GM10266 (cell line): ENCODE results near the gene RTP5.

Experiments used
- DNase-seq: peaks from one replicate; pipeline ENCODE4 v3.0.0; 2012; ENCODE audit errors: extremely low spot score
- CTCF ChIP-seq: IDR thresholded peaks from 2 replicates; pipeline ENCODE4 v1.5.1; 2012; ENCODE audit warnings: mild to moderate bottlenecking, low read depth; ENCODE audit not compliant: control insufficient read depth, insufficient read depth; ENCODE audit errors: missing control alignments

Gene RTP5

GRCh38 chr2:241894681-241895426 lies 25.3 kb downstream of the RTP5 start:
- no peak for DNase-seq
- TF ChIP-seq CTCF = no peak

- no peak for TF ChIP-seq CTCF
- no peak for DNase-seq
Measured at GRCh38 chr2:241895427-241895711, 25.8 kb downstream of the RTP5 start.

GRCh38 chr2:241895712-241896641 lies 26.4 kb downstream of the RTP5 start:
- no peak for DNase-seq
- TF ChIP-seq CTCF = no peak

- no peak for DNase-seq
- no peak for TF ChIP-seq CTCF
Measured at GRCh38 chr2:241896746-241897201, 27.2 kb downstream of the RTP5 start.

GRCh38 chr2:241897231-241897916 lies 27.8 kb downstream of the RTP5 start:
- no peak for DNase-seq
- no peak for TF ChIP-seq CTCF

- DNase-seq = no peak
- TF ChIP-seq CTCF = no peak
Measured at GRCh38 chr2:241898463-241899270, 29.1 kb downstream of the RTP5 start.
